Lower leg skin (tissue), 3 donors: Measurements from ENCODE around the gene FCHO1.

Experiments
- CTCF ChIP-seq, 3 donors: fragments of 450-650 bp; IDR thresholded peaks; one replicate each; pipeline ENCODE4 v1.5.1; 2016; ENCODE audit warnings: antibody characterized with exemption in 3 of 3, mild to moderate bottlenecking in 3 of 3, moderate library complexity in 2 of 3
- POLR2A ChIP-seq, 2 donors: fragments of 450-650 bp; IDR thresholded peaks; one replicate each; pipeline ENCODE4 v1.6.1; 2016 to 2017; ENCODE audit warnings: antibody characterized with exemption in 2 of 2, mild to moderate bottlenecking in 1 of 2, moderate library complexity in 1 of 2

- TF ChIP-seq CTCF (IDR thresholded peaks at IDR 0.05) (no peak), POLR2A (IDR thresholded peaks at IDR 0.05) (no peak)
Measured at GRCh38 chr19:17830567-17831418, 79.5 kb downstream of the FCHO1 start.
